GM18526 (cell line): ENCODE data around the gene AFF2.

Experiments
- POLR2A ChIP-seq: IDR thresholded peaks from 3 replicates; pipeline ENCODE4 v1.6.1; 2011; ENCODE audit not compliant: insufficient read length; ENCODE audit errors: extremely low read depth

AFF2 gene

GRCh38 chrX:148633218-148633908 is 132.9 kb downstream of the AFF2 start:
- TF ChIP-seq POLR2A, result no peak

GRCh38 chrX:148634591-148634990 is 134.2 kb downstream of the AFF2 start:
- TF ChIP-seq POLR2A, result no peak

- no peak for TF ChIP-seq POLR2A
These were observed 143.0 kb downstream of the AFF2 start for GRCh38 chrX:148643460-148643859.

GRCh38 chrX:148647651-148648050 is 147.2 kb downstream of the AFF2 start:
- no peak for TF ChIP-seq POLR2A

GRCh38 chrX:148649145-148649795 is 148.9 kb downstream of the AFF2 start:
- no peak for TF ChIP-seq POLR2A

- TF ChIP-seq POLR2A, result no peak
These were observed 157.8 kb downstream of the AFF2 start for GRCh38 chrX:148658115-148658730.

- TF ChIP-seq POLR2A, result no peak
These were observed 159.1 kb downstream of the AFF2 start for GRCh38 chrX:148659481-148659880.

- no peak for TF ChIP-seq POLR2A
These were observed 160.6 kb downstream of the AFF2 start for GRCh38 chrX:148661035-148661434.

GRCh38 chrX:148662014-148662413 is 161.6 kb downstream of the AFF2 start:
- TF ChIP-seq POLR2A, result no peak

GRCh38 chrX:148664171-148664570 is 163.8 kb downstream of the AFF2 start:
- no peak for TF ChIP-seq POLR2A

- no peak for TF ChIP-seq POLR2A
These were observed 164.6 kb downstream of the AFF2 start for GRCh38 chrX:148664995-148665394.

GRCh38 chrX:148670277-148670676 is 169.9 kb downstream of the AFF2 start:
- TF ChIP-seq POLR2A, result no peak

GRCh38 chrX:148672517-148672916 is 172.1 kb downstream of the AFF2 start:
- TF ChIP-seq POLR2A, result no peak

- TF ChIP-seq POLR2A, result no peak
These were observed 181.2 kb downstream of the AFF2 start for GRCh38 chrX:148681605-148682004.

GRCh38 chrX:148682206-148682605 is 181.8 kb downstream of the AFF2 start:
- no peak for TF ChIP-seq POLR2A

- TF ChIP-seq POLR2A, result no peak
These were observed 191.0 kb downstream of the AFF2 start for GRCh38 chrX:148691456-148691855.
